ENCODE measurements around the gene XPO6.

DNA sequence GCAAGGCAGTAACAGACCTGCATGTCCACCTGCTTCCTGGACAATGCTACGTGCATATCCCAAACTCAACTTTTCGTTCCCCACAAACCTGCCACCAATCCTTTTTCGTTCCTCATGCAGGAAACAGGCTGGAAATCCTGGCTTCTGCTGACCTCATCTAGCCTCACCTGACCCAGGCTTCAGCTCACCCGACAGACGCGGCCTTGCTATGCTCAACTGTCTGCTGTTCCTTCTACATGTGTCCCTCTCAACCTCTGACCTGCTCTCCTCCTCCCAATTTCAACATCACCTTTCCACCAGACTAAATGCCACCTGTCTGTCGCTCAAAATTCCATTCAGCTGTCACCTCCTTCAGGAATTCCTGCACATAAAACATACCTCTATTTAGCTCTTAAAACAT is 44.5 kb downstream of the XPO6 start:
- TF ChIP-seq EZH2 (IDR thresholded peaks at IDR 0.05) (no peak), CTCF (IDR thresholded peaks at IDR 0.05) (no peak)
